ENCODE measurements around the gene MERTK.

Gene MERTK

GRCh38 chr2:111927723-111928122 is 29.3 kb downstream of the MERTK start:
- no peak for TF ChIP-seq SIN3A (IDR thresholded peaks at IDR 0.05; ENCODE audit: borderline replicate concordance, insufficient read depth, low read length)
- TF ChIP-seq REST (IDR thresholded peaks at IDR 0.05; ENCODE audit: insufficient read depth in 1 of 2, low read depth in 2 of 2, low read length in 2 of 2) = no peak
- TF ChIP-seq TAF1 (IDR thresholded peaks at IDR 0.05; ENCODE audit: borderline replicate concordance, insufficient read depth, low read length) = no peak
- no peak for TF ChIP-seq FOXP2 (optimal IDR thresholded peaks at IDR 0.05; ENCODE audit: borderline replicate concordance, extremely low read depth, extremely low read length, insufficient read depth)
- no peak for TF ChIP-seq POLR2AphosphoS5 (IDR thresholded peaks at IDR 0.05; ENCODE audit: low read depth, low read length)

- no peak for TF ChIP-seq POLR2AphosphoS5 (IDR thresholded peaks at IDR 0.05; ENCODE audit: low read depth, low read length)
Observed at GRCh38 chr2:111930409-111930808, 32.0 kb downstream of the MERTK start.

- TF ChIP-seq FOXP2 (optimal IDR thresholded peaks at IDR 0.05; ENCODE audit: borderline replicate concordance, extremely low read depth, extremely low read length, insufficient read depth) = no peak
- TF ChIP-seq POLR2AphosphoS5 (IDR thresholded peaks at IDR 0.05; ENCODE audit: low read depth, low read length) = no peak
- no peak for TF ChIP-seq SIN3A (IDR thresholded peaks at IDR 0.05; ENCODE audit: borderline replicate concordance, insufficient read depth, low read length)
- no peak for TF ChIP-seq TAF1 (IDR thresholded peaks at IDR 0.05; ENCODE audit: borderline replicate concordance, insufficient read depth, low read length)
- TF ChIP-seq REST (IDR thresholded peaks at IDR 0.05; ENCODE audit: insufficient read depth in 1 of 2, low read depth in 2 of 2, low read length in 2 of 2) = no peak
Observed at GRCh38 chr2:111930875-111931274, 32.5 kb downstream of the MERTK start.

- TF ChIP-seq FOXP2 (optimal IDR thresholded peaks at IDR 0.05; ENCODE audit: borderline replicate concordance, extremely low read depth, extremely low read length, insufficient read depth) = no peak
- TF ChIP-seq TAF1 (IDR thresholded peaks at IDR 0.05; ENCODE audit: borderline replicate concordance, insufficient read depth, low read length) = no peak
- no peak for TF ChIP-seq REST (IDR thresholded peaks at IDR 0.05; ENCODE audit: insufficient read depth in 1 of 2, low read depth in 2 of 2, low read length in 2 of 2)
- no peak for TF ChIP-seq SIN3A (IDR thresholded peaks at IDR 0.05; ENCODE audit: borderline replicate concordance, insufficient read depth, low read length)
- no peak for TF ChIP-seq POLR2AphosphoS5 (IDR thresholded peaks at IDR 0.05; ENCODE audit: low read depth, low read length)
Observed at GRCh38 chr2:111932841-111933291, 34.5 kb downstream of the MERTK start.

GRCh38 chr2:111936881-111937280 is 38.5 kb downstream of the MERTK start:
- TF ChIP-seq POLR2AphosphoS5 (IDR thresholded peaks at IDR 0.05; ENCODE audit: low read depth, low read length) (no peak), TAF1 (IDR thresholded peaks at IDR 0.05; ENCODE audit: borderline replicate concordance, insufficient read depth, low read length) (no peak), SIN3A (IDR thresholded peaks at IDR 0.05; ENCODE audit: borderline replicate concordance, insufficient read depth, low read length) (no peak), REST (IDR thresholded peaks at IDR 0.05; ENCODE audit: insufficient read depth in 1 of 2, low read depth in 2 of 2, low read length in 2 of 2) (no peak), FOXP2 (optimal IDR thresholded peaks at IDR 0.05; ENCODE audit: borderline replicate concordance, extremely low read depth, extremely low read length, insufficient read depth) (no peak)

Measured in PFSK-1 (cell line).